HG03139 (cell line): ENCODE data around the gene CFAP119.
A peak's percentile ranks its signal among the peaks of the same experiment; 100 is the strongest.

Experiments used
- ATAC-seq: cut with Tn5 transposase; IDR thresholded peaks from one replicate; pipeline ENCODE4 v1.9.1; 2021; ENCODE audit not compliant: unreplicated experiment

CFAP119 gene

GRCh38 chr16:30762991-30763725 is 1.3 kb upstream of the CFAP119 start:
- no peak for ATAC-seq

GRCh38 chr16:30761427-30761927 is 385 bp downstream of the CFAP119 start:
- peak; percentile 17 for ATAC-seq

- no peak for ATAC-seq
Observed at GRCh38 chr16:30760577-30761426, 1.1 kb downstream of the CFAP119 start.

- ATAC-seq: no peak
Observed at GRCh38 chr16:30760001-30760559, 1.8 kb downstream of the CFAP119 start.

- no peak for ATAC-seq
Observed at GRCh38 chr16:30758988-30759491, 2.8 kb downstream of the CFAP119 start.

GRCh38 chr16:30757316-30757715 is 4.5 kb downstream of the CFAP119 start:
- ATAC-seq: no peak

GRCh38 chr16:30756781-30757100 is 5.1 kb downstream of the CFAP119 start:
- ATAC-seq: no peak

- ATAC-seq: no peak
Observed at GRCh38 chr16:30755955-30756780, 5.7 kb downstream of the CFAP119 start.

- ATAC-seq: no peak
Observed at GRCh38 chr16:30753596-30753995, 8.3 kb downstream of the CFAP119 start.

GRCh38 chr16:30750876-30751465 is 10.9 kb downstream of the CFAP119 start:
- ATAC-seq: no peak

GRCh38 chr16:30750201-30750600 is 11.7 kb downstream of the CFAP119 start:
- no peak for ATAC-seq

- ATAC-seq: no peak
Observed at GRCh38 chr16:30748634-30749445, 13.0 kb downstream of the CFAP119 start.

- peak; percentile 96 for ATAC-seq
Observed at GRCh38 chr16:30747799-30748633, 13.8 kb downstream of the CFAP119 start, which contains the start of gene PHKG2. Gene PHKG2, plus strand, starts transcription at chr16:30748425. Its CDS starts 396 bp downstream, at chr16:30748821.

GRCh38 chr16:30747331-30747730 is 14.5 kb downstream of the CFAP119 start:
- no peak for ATAC-seq

GRCh38 chr16:30746638-30747175 is 15.2 kb downstream of the CFAP119 start:
- ATAC-seq: no peak

GRCh38 chr16:30745082-30745481 is 16.8 kb downstream of the CFAP119 start:
- no peak for ATAC-seq

GRCh38 chr16:30744183-30744582 is 17.7 kb downstream of the CFAP119 start:
- no peak for ATAC-seq

GRCh38 chr16:30743716-30744115 is 18.1 kb downstream of the CFAP119 start:
- no peak for ATAC-seq
